Stimulated activated CD8-positive, alpha-beta memory T cell treated with anti-CD3 and anti-CD28 coated beads, Interleukin-12 subunit alpha, Interleukin-12 subunit beta, amount 100 ng/mL, for 1 hour (primary cell): ENCODE measurements around the gene NDUFC1.

Experiments used
- DNase-seq: peaks from one replicate; pipeline ENCODE4 v3.0.0-alpha.2; 2020; ENCODE audit warnings: low read depth

Gene NDUFC1

GRCh38 chr4:139247241-139247640, 55.0 kb downstream of the NDUFC1 start:
- DNase-seq: no peak

GRCh38 chr4:139246166-139246565, 56.1 kb downstream of the NDUFC1 start:
- no peak for DNase-seq

GRCh38 chr4:139245590-139245989, 56.7 kb downstream of the NDUFC1 start:
- no peak for DNase-seq

- DNase-seq: no peak
Observed at GRCh38 chr4:139243448-139244365, 58.6 kb downstream of the NDUFC1 start.

GRCh38 chr4:139242511-139243051, 59.7 kb downstream of the NDUFC1 start:
- no peak for DNase-seq

GRCh38 chr4:139241784-139242151, 60.5 kb downstream of the NDUFC1 start:
- DNase-seq: no peak

GRCh38 chr4:139241086-139241783, 61.0 kb downstream of the NDUFC1 start:
- no peak for DNase-seq
